ENCODE results near the gene DGKH. TPM values are rescaled to one million over a fixed set of nuclear protein-coding genes. Genes with fewer than 3 reads are reported as not detected.

Gene DGKH, protein sequence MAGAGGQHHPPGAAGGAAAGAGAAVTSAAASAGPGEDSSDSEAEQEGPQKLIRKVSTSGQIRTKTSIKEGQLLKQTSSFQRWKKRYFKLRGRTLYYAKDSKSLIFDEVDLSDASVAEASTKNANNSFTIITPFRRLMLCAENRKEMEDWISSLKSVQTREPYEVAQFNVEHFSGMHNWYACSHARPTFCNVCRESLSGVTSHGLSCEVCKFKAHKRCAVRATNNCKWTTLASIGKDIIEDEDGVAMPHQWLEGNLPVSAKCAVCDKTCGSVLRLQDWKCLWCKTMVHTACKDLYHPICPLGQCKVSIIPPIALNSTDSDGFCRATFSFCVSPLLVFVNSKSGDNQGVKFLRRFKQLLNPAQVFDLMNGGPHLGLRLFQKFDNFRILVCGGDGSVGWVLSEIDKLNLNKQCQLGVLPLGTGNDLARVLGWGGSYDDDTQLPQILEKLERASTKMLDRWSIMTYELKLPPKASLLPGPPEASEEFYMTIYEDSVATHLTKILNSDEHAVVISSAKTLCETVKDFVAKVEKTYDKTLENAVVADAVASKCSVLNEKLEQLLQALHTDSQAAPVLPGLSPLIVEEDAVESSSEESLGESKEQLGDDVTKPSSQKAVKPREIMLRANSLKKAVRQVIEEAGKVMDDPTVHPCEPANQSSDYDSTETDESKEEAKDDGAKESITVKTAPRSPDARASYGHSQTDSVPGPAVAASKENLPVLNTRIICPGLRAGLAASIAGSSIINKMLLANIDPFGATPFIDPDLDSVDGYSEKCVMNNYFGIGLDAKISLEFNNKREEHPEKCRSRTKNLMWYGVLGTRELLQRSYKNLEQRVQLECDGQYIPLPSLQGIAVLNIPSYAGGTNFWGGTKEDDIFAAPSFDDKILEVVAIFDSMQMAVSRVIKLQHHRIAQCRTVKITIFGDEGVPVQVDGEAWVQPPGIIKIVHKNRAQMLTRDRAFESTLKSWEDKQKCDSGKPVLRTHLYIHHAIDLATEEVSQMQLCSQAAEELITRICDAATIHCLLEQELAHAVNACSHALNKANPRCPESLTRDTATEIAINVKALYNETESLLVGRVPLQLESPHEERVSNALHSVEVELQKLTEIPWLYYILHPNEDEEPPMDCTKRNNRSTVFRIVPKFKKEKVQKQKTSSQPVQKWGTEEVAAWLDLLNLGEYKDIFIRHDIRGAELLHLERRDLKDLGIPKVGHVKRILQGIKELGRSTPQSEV
- 10 to 100 TPM; 18.9 to 19.1 TPM for total RNA-seq

DNA sequence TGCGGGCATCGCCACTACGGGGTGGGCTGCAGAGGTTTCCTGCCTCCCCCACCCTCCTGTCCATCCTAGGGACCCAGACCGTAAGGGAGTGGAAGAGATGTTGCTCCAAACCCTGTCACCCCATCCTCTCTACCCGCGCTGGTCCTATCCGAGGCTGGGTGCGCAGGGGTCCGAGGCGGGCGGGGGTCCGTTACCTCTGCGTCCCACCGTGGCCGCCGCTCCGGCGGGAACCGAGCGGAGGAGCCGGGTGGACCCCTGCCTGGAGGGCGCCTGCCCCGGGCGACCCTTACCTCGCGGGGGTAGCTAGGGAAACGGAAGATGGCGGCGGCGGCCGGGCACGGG is at the start of gene DGKH:
TSS of gene DGKH (plus strand) at position 307 of the 342 bp plus-strand sequence. CDS start 126 bp downstream, outside the sequence.
- Mint-ChIP-seq H3K27me3 (no peaks in the 10 kb centered on the region), H3K36me3 (peaks cover 18% of the 10 kb centered on the region), H3K27ac (peak within 1 kb of the TSS; percentile 86), H3K4me1 (peaks cover 26% of the 10 kb centered on the region), H3K4me3 (peak within 1 kb of the TSS; percentile 94), H3K9me3 (no peaks in the 10 kb centered on the region)
- POLR2A ChIA-PET, result interaction anchor here (0.9 to 2.1 kb wide), 5 partner anchors 23 to 224 kb away, joined by 3 to 7 read pairs (median 3); partner anchors contain the start of genes AKAP11 and VWA8
- DNase-seq, result no peak
- peak; percentile 48 for ATAC-seq (ENCODE audit: low read depth)

DNA sequence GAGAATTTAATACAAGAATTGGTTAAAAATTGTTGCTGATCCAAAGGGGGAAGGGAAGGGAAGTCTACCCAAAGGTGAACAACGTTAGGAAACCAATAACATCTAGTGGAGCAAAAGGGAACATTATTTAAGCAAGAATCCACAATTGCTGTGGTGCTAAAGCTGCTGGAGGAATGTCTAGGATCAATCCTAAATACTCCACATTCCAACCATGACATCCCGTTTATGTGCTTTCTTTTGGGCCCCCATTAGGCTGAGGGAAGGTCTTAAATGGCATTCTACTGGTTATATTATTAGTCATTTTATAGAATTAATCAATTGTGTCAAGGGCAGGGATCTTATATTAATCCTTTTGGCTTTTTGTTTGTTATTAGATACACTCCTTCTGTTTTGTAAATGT is 47.6 kb upstream of the DGKH start:
- peaks cover 6% of the 10 kb centered on the region for H3K4me1 Mint-ChIP-seq
- POLR2A ChIA-PET, result no interaction called here
- H3K27ac Mint-ChIP-seq, result no peak overlapping the region
- peaks cover 17% of the 10 kb centered on the region for H3K27me3 Mint-ChIP-seq
- no peak overlapping the region for H3K4me3 Mint-ChIP-seq
- peaks cover 2% of the 10 kb centered on the region for H3K9me3 Mint-ChIP-seq
- ATAC-seq (ENCODE audit: low read depth) (no peak), DNase-seq (no peak)
- H3K36me3 Mint-ChIP-seq, result peaks cover 2% of the 10 kb centered on the region

DNA sequence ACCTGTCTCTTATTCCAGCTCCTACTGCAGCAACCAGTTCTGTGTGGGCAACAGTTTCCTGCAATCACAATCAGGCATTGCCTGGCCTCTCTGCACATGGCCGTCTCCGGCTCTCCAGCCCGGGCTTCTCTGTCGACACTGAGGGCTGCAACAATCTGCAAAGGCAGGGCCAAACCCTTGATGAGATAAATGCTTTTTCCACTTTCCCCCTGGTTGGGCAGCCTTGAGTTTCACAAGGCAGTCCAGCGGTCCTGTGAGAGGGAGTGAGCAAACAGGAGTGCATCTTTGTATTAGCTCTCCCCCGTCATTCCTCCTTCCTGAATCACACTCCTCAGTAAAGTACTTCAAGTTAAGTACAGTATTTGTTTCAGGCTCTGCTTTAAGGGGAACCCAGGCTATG is 46.9 kb upstream of the DGKH start:
- peaks cover 2% of the 10 kb centered on the region for H3K9me3 Mint-ChIP-seq

DNA sequence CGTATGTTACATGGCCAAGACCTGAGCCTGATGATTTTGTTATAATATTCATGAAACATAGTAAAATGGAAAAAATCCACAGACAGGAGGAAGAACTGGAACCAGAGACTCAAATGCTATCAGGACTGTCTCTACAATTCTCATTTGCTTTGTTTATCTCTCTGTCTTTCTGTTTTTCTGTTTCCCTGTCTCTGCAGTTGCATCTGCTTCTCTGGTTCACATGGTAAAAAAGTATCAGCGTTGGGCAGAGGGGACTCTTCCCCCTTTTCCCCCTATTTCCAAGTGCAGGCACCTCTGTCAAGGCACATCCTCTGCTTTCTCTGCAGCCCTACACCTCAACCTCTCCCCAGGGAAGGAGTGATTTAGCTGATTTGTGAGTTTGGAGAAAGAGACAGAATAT is 46.4 kb upstream of the DGKH start:
- H3K36me3 Mint-ChIP-seq, result peaks cover 2% of the 10 kb centered on the region
- H3K4me3 Mint-ChIP-seq, result no peak overlapping the region
- no peaks in the 10 kb centered on the region for H3K4me1 Mint-ChIP-seq
- H3K27me3 Mint-ChIP-seq, result peaks cover 20% of the 10 kb centered on the region
- POLR2A ChIA-PET, result no interaction called here
- no peak overlapping the region for H3K27ac Mint-ChIP-seq
- ATAC-seq (ENCODE audit: low read depth) (no peak), DNase-seq (no peak)
- H3K9me3 Mint-ChIP-seq, result peaks cover 2% of the 10 kb centered on the region

More for the DNA sequence above, 46.9 kb upstream of the DGKH start:
- Mint-ChIP-seq H3K4me3 (no peak overlapping the region), H3K27me3 (peaks cover 19% of the 10 kb centered on the region), H3K4me1 (no peaks in the 10 kb centered on the region), H3K27ac (no peak overlapping the region), H3K36me3 (peaks cover 2% of the 10 kb centered on the region)
- POLR2A ChIA-PET, result no interaction called here
- ATAC-seq (ENCODE audit: low read depth) (no peak), DNase-seq (no peak)

DNA sequence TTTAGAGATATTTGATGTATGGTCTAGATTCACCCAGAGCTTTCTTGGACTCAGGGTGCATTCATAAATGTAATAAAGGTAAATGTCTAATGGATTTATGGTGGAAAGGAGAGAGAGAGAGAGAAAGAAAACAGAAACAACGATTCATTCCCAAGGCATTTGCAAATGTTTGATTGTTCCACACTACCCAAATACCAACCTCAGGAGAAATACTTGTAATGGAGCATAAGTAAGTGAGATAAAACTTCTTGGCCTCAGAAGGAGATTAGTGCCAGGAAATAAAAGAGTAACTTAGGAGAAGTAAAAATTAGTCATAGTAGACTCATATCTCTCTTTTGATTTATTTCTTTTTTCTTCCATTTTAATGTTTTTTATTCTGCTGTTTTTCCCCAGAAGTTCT is 40.6 kb upstream of the DGKH start:
- POLR2A ChIA-PET, result no interaction called here
- H3K4me3 Mint-ChIP-seq, result no peak overlapping the region

DNA sequence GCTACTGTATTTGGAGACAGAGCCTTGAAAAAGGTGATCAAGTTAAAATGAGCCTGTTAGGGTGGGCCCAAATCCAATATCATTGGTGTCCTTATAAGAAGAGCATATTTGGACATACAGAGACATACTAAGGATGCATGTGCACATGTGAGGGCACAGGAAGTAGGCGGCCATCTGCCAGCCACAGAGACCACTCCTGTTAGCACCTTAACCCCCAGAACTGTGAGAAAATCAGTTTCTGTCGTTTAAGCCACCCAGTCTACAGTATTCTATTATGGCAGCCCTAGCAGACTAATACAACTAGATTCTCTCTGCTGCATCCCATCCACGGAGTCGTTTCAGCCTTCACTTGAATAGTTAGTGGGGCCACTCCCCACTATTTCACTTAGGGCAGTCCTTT is 39.4 kb upstream of the DGKH start:
- DNase-seq (no peak), ATAC-seq (ENCODE audit: low read depth) (no peak)
- no peak overlapping the region for H3K27ac Mint-ChIP-seq
- H3K9me3 Mint-ChIP-seq, result no peaks in the 10 kb centered on the region
- POLR2A ChIA-PET, result no interaction called here
- no peaks in the 10 kb centered on the region for H3K36me3 Mint-ChIP-seq
- no peaks in the 10 kb centered on the region for H3K4me1 Mint-ChIP-seq
- peaks cover 10% of the 10 kb centered on the region for H3K27me3 Mint-ChIP-seq
- H3K4me3 Mint-ChIP-seq, result no peak overlapping the region

More for the DNA sequence above, 40.6 kb upstream of the DGKH start:
- DNase-seq, result no peak
- H3K27me3 Mint-ChIP-seq, result peaks cover 10% of the 10 kb centered on the region
- no peaks in the 10 kb centered on the region for H3K9me3 Mint-ChIP-seq
- no peaks in the 10 kb centered on the region for H3K36me3 Mint-ChIP-seq
- ATAC-seq (ENCODE audit: low read depth), result no peak
- no peak overlapping the region for H3K27ac Mint-ChIP-seq
- H3K4me1 Mint-ChIP-seq, result no peaks in the 10 kb centered on the region

DNA sequence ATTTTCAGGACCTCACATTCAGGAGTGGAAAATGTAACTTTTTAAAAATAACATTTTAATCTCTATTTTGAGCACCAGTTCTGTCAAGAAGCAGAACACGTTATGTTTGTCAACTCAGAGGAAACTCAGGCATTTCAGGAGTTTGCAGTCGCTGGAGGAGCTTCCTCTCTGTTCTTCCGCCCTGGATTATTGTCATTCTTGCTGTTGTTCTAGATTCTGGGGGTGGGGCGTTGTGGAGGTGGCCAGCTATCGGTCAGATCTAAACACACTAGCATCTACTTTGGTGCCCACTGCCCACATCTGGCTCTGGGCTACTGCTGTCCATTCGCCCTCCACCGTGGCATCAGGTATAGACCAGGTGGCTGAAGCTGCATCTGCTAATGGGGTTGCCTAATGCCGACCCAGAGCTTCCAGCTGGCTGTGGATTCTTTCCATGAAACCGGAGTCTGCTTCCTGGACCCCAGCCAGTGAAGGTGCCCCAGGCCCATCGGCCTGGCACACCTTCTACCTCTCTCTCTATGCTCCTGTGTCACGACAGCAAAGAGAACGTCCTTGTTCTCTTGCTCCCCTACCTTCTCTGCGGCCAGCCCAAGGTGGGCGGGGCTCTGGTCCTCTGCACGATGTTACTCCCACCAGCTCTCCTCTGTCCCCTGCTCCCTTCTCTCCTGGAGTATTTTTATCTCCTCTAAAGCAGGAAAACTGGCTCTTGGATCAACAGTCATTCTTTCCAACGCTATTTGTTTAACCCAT is 36.7 kb upstream of the DGKH start:
- DNase-seq (no peak), ATAC-seq (ENCODE audit: low read depth) (no peak)
- H3K36me3 Mint-ChIP-seq, result no peaks in the 10 kb centered on the region
- peaks cover 12% of the 10 kb centered on the region for H3K27me3 Mint-ChIP-seq
- POLR2A ChIA-PET, result no interaction called here
- no peak overlapping the region for H3K4me3 Mint-ChIP-seq
- H3K27ac Mint-ChIP-seq, result no peak overlapping the region
- no peaks in the 10 kb centered on the region for H3K4me1 Mint-ChIP-seq
- no peaks in the 10 kb centered on the region for H3K9me3 Mint-ChIP-seq

DNA sequence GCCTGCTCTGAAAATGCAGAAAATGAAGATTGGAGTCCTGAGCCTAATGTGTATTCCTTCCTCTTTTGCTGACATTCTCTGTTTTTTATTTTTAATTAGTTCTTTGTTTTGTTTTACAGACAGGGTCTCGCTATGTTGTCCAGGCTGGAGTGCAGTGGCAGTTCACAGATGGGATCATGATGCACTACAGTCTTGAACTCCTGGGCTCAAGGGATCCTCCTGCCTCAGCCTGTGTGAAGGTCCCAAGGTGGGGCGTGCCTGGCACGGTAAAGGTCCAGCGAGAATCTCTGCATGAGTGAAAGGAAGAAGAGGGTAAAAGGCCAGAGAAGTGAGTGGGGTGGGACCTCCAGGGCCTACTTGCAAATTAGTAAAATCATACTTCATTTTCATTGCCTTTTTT is 34.3 kb upstream of the DGKH start:
- DNase-seq, result no peak
- Mint-ChIP-seq H3K9me3 (no peaks in the 10 kb centered on the region), H3K4me1 (no peaks in the 10 kb centered on the region), H3K4me3 (no peak overlapping the region), H3K36me3 (no peaks in the 10 kb centered on the region), H3K27me3 (peaks cover 16% of the 10 kb centered on the region), H3K27ac (no peak overlapping the region)
- ATAC-seq (ENCODE audit: low read depth), result no peak
- POLR2A ChIA-PET, result no interaction called here

DNA sequence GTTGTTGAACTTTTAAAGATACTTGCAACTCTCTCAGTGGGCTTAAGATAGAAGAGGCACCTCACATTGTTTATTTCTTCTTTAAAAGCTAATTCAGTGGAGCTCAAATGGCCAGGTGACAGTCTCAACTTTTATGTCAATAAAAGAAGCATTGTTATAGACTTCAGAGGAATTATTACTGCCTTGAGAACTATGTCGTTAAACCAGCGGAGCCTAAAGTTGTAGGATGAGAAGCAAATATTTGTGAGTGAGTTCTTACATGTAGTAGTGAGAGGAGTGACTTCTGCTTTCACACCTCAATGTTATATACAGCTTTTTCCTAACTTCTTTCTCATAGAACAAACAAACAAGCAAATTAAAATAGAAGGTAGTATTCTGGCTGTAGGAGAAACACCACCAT is 31.2 kb upstream of the DGKH start:
- Mint-ChIP-seq H3K4me1 (peaks cover 2% of the 10 kb centered on the region), H3K27me3 (peaks cover 12% of the 10 kb centered on the region), H3K27ac (no peak overlapping the region), H3K36me3 (peaks cover 2% of the 10 kb centered on the region), H3K9me3 (peaks cover 2% of the 10 kb centered on the region), H3K4me3 (no peak overlapping the region)
- POLR2A ChIA-PET, result no interaction called here
- DNase-seq, result no peak
- no peak for ATAC-seq (ENCODE audit: low read depth)

DNA sequence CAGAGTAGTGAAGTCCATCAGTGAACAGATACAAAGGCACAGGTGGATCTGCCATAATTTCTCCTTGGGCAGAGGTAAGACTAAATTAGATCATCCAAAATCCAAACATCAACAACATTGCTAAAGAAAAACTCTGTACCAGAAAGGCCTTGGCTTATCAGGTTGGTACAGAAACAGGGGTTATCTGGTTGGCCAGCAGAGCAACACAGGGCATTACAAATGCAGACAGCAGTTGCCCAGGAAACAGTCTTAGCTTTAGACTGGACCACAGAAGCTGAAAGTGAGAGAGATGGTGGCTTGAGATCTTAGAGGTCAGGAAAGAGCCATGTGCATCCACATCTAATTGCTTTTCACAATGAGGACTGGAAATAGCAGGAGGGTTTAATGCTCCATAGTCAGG is 26.6 kb upstream of the DGKH start:
- H3K4me1 Mint-ChIP-seq, result peaks cover 2% of the 10 kb centered on the region
- no peak for ATAC-seq (ENCODE audit: low read depth)
- H3K4me3 Mint-ChIP-seq, result no peak overlapping the region
- DNase-seq, result no peak
- peaks cover 2% of the 10 kb centered on the region for H3K36me3 Mint-ChIP-seq
- H3K27me3 Mint-ChIP-seq, result peaks cover 11% of the 10 kb centered on the region
- peaks cover 2% of the 10 kb centered on the region for H3K9me3 Mint-ChIP-seq
- POLR2A ChIA-PET, result no interaction called here
- H3K27ac Mint-ChIP-seq, result no peak overlapping the region

DNA sequence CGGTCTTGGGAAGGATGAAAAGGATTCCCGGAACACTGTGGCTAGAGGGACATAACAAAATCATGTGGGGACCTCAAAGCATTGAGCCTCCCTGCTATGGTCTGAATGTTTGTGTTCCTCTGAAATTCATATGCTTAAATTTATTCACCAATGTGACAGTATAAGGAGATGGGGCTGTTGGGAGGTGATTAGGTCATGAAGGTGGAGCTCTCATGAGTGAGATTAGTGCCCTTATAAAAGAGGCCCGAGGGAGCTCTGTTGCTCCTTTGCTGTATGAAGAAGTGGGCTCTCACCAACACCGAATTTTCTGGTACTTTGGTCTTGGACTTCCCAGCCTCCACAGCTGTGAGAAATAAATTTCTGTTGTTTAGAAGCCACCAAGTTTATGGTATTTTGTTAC is 26.1 kb upstream of the DGKH start:
- no peak overlapping the region for H3K4me3 Mint-ChIP-seq
- ATAC-seq (ENCODE audit: low read depth) (no peak), DNase-seq (no peak)
- no peak overlapping the region for H3K27ac Mint-ChIP-seq
- peaks cover 2% of the 10 kb centered on the region for H3K36me3 Mint-ChIP-seq
- peaks cover 13% of the 10 kb centered on the region for H3K27me3 Mint-ChIP-seq
- H3K4me1 Mint-ChIP-seq, result peaks cover 2% of the 10 kb centered on the region
- H3K9me3 Mint-ChIP-seq, result peaks cover 2% of the 10 kb centered on the region
- POLR2A ChIA-PET, result no interaction called here

DNA sequence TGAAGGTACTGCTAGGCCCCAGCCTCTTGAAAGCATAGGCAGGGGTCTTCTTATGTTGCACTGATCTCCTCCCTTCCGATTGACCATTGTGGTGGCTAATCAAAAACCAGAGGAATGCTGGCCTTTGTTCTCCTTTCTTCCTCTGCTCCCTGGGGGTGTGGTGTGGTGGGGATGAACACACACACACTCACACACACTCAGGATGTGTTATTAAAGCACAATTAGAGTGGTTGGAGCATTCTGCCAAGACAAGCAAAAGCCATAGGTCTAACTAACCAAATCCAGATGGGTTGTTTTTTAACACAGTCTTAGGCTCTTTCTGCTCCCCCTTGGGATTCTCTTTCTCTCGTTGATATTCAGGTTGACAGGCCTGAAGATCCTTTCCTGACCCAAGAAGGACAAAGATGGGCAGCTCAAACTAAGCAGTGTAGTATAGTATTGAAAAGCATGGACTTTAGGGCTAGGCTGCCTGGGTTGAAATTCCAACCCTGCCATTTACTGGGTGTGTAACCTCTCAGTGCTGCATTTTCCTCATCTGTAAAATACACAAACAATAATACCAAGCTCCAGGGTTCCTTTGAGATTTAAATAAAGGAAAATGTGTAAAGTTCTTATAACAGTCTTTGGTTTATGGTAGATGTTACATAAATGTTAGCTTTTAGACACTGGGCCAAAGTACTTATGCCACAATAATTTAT is 25.5 kb upstream of the DGKH start:
- Mint-ChIP-seq H3K27ac (no peak overlapping the region), H3K9me3 (peaks cover 2% of the 10 kb centered on the region), H3K4me1 (peaks cover 2% of the 10 kb centered on the region), H3K27me3 (peaks cover 9% of the 10 kb centered on the region), H3K36me3 (peaks cover 2% of the 10 kb centered on the region), H3K4me3 (no peak overlapping the region)
- DNase-seq (no peak), ATAC-seq (ENCODE audit: low read depth) (no peak)
- POLR2A ChIA-PET, result no interaction called here

Data from activated naive CD8-positive, alpha-beta T cell treated with anti-CD3 and anti-CD28 coated beads, Interleukin-2, amount 10 ng/mL, durations not matched to agents 7 days and 5 days (primary cell).